ENCODE data around the gene EVA1B. TPM values are rescaled to one million over a fixed set of nuclear protein-coding genes. Genes with fewer than 3 reads are reported as not detected.

EVA1B gene
- total and polyA plus RNA-seq, 7 donors, result 2.6 to 13.7 (median 6.0) TPM

- TF ChIP-seq CTCF (IDR thresholded peaks at IDR 0.05), result no peak
- H3K36me3 ChIP-seq (ENCODE audit: insufficient read depth in 1 of 2, low read depth in 1 of 2), result peaks cover 11 to 95% of the 10 kb centered on the region in 2 donors
- WGBS, 3 donors, result 48 to 61% (median 58%) methylated on average over 16 of the region's 16 CpGs
- H3K4me3 ChIP-seq, result no peak overlapping the region
- H3K27ac ChIP-seq, result peak overlapping the region; percentile 82
- peaks cover 50% of the 10 kb centered on the region for H3K4me1 ChIP-seq
- peak in 1 of 2 donors; percentile 46 for DNase-seq
- intact Hi-C loops (cut with DNase I), result no loop called here
- H3K27me3 ChIP-seq (ENCODE audit: insufficient read depth in 3 of 3, low read length in 2 of 3), result no peaks in the 10 kb centered on the region
- ATAC-seq, result no peak
- no peaks in the 10 kb centered on the region for H3K9me3 ChIP-seq
These were observed 26.4 kb upstream of the EVA1B start for GRCh38 chr1:36349839-36350238.

GRCh38 chr1:36349241-36349671 is 25.8 kb upstream of the EVA1B start:
- H3K9me3 ChIP-seq, result no peaks in the 10 kb centered on the region
- no peak overlapping the region for H3K4me3 ChIP-seq
- H3K27ac ChIP-seq, result peak overlapping the region; percentile 82
- peaks cover 11 to 95% of the 10 kb centered on the region in 2 donors for H3K36me3 ChIP-seq (ENCODE audit: insufficient read depth in 1 of 2, low read depth in 1 of 2)
- 45 to 55% (median 54%) methylated on average over 7 of the region's 7 CpGs for WGBS, 3 donors
- H3K27me3 ChIP-seq (ENCODE audit: insufficient read depth in 3 of 3, low read length in 2 of 3), result no peaks in the 10 kb centered on the region
- ATAC-seq, result peak in 3 of 4 donors; percentile 23 to 47 (median 25)
- peaks cover 56% of the 10 kb centered on the region for H3K4me1 ChIP-seq
- TF ChIP-seq CTCF (IDR thresholded peaks at IDR 0.05), result no peak
- intact Hi-C loops (cut with DNase I), result no loop called here
- peak in 1 of 2 donors; percentile 45 for DNase-seq

GRCh38 chr1:36346741-36347370 is 23.4 kb upstream of the EVA1B start:
- peak in 1 of 2 donors; percentile 27 for DNase-seq
- Histone ChIP-seq H3K4me3 (no peak overlapping the region), H3K4me1 (peaks cover 59% of the 10 kb centered on the region), H3K27ac (peak overlapping the region; percentile 78), H3K36me3 (ENCODE audit: insufficient read depth in 1 of 2, low read depth in 1 of 2) (peaks cover 14 to 90% of the 10 kb centered on the region in 2 donors), H3K9me3 (no peaks in the 10 kb centered on the region), H3K27me3 (ENCODE audit: insufficient read depth in 3 of 3, low read length in 2 of 3) (no peaks in the 10 kb centered on the region)
- TF ChIP-seq CTCF (IDR thresholded peaks at IDR 0.05), result no peak
- ATAC-seq, result no peak
- intact Hi-C loops (cut with DNase I), result no loop called here
- WGBS, 3 donors, result 79 to 90% (median 86%) methylated on average over 8 of the region's 8 CpGs

GRCh38 chr1:36345353-36345752 is 21.9 kb upstream of the EVA1B start:
- peak; percentile 29 to 54 (median 42) for ATAC-seq
- Histone ChIP-seq H3K4me1 (peaks cover 46% of the 10 kb centered on the region), H3K27me3 (ENCODE audit: insufficient read depth in 3 of 3, low read length in 2 of 3) (no peaks in the 10 kb centered on the region), H3K27ac (peak overlapping the region; percentile 78), H3K4me3 (no peak overlapping the region), H3K9me3 (no peaks in the 10 kb centered on the region), H3K36me3 (ENCODE audit: insufficient read depth in 1 of 2, low read depth in 1 of 2) (peaks cover 14 to 92% of the 10 kb centered on the region in 2 donors)
- TF ChIP-seq CTCF (IDR thresholded peaks at IDR 0.05), result no peak
- intact Hi-C loops (cut with DNase I), result no loop called here
- WGBS, 3 donors, result 38 to 54% (median 40%) methylated on average over 7 of the region's 7 CpGs
- DNase-seq, result peak in 1 of 2 donors; percentile 69

GRCh38 chr1:36344395-36344680 is 20.9 kb upstream of the EVA1B start:
- DNase-seq, result peak in 1 of 2 donors; percentile 39
- no peak for TF ChIP-seq CTCF (IDR thresholded peaks at IDR 0.05)
- ATAC-seq, result no peak
- Histone ChIP-seq H3K4me1 (peaks cover 36% of the 10 kb centered on the region), H3K36me3 (ENCODE audit: insufficient read depth in 1 of 2, low read depth in 1 of 2) (peaks cover 14 to 94% of the 10 kb centered on the region in 2 donors), H3K27me3 (ENCODE audit: insufficient read depth in 3 of 3, low read length in 2 of 3) (no peaks in the 10 kb centered on the region), H3K4me3 (no peak overlapping the region), H3K9me3 (no peaks in the 10 kb centered on the region), H3K27ac (peak overlapping the region; percentile 78)
- 81 to 92% (median 92%) methylated on average over 8 of the region's 8 CpGs for WGBS, 3 donors
- intact Hi-C loops (cut with DNase I), result loop anchor here in 1 of 2 donors (5.0 kb wide), 1 partner anchor 78 kb away; no protein-coding TSS in a partner anchor
